ENCODE data around the gene NCKAP5.
"Not testable (repeated sequence)": the region's sequence is repeated elsewhere in the genome, so short reads cannot be mapped to it uniquely, and the experiment has no call there.

NCKAP5 gene

DNA sequence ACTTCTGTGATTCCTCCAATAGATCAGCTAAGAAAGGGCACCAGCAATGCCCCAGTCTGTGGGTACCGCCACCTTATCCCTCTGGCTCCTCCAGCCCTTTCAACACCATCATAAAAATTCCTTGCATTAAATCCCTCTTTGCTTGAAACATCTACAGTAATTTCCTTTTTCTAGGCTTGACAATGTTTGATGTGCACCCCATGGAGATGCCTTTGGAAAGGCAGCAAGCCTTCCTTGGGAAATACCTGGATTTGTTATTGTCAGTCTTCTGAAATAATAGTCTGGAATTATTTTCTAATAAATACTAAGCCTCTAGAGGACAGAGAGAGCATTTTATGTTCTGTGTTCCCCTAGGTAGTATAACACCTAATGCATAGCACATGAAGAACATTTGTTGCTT is 46.1 kb downstream of the NCKAP5 start:
- Histone ChIP-seq H3K4me3 (ENCODE audit: severe bottlenecking) (no peak overlapping the region), H3K27me3 (ENCODE audit: insufficient read depth, poor library complexity, severe bottlenecking) (no peaks in the 10 kb centered on the region), H3K36me3 (ENCODE audit: low read depth) (no peaks in the 10 kb centered on the region), H3K4me1 (ENCODE audit: insufficient read depth, poor library complexity, severe bottlenecking) (no peaks in the 10 kb centered on the region), H3K27ac (ENCODE audit: poor library complexity, severe bottlenecking) (no peak overlapping the region), H3K9me3 (ENCODE audit: severe bottlenecking) (no peaks in the 10 kb centered on the region)
- TF ChIP-seq, protein P1, sequence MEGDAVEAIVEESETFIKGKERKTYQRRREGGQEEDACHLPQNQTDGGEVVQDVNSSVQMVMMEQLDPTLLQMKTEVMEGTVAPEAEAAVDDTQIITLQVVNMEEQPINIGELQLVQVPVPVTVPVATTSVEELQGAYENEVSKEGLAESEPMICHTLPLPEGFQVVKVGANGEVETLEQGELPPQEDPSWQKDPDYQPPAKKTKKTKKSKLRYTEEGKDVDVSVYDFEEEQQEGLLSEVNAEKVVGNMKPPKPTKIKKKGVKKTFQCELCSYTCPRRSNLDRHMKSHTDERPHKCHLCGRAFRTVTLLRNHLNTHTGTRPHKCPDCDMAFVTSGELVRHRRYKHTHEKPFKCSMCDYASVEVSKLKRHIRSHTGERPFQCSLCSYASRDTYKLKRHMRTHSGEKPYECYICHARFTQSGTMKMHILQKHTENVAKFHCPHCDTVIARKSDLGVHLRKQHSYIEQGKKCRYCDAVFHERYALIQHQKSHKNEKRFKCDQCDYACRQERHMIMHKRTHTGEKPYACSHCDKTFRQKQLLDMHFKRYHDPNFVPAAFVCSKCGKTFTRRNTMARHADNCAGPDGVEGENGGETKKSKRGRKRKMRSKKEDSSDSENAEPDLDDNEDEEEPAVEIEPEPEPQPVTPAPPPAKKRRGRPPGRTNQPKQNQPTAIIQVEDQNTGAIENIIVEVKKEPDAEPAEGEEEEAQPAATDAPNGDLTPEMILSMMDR (IDR thresholded peaks at IDR 0.05; ENCODE audit: poor library complexity, severe bottlenecking) = no peak
- ATAC-seq (ENCODE audit: low read depth) = no peak
- DNase-seq (ENCODE audit: low spot score) = no peak

GRCh38 chr2:133521146-133521745 is 47.0 kb downstream of the NCKAP5 start:
- no peak for DNase-seq (ENCODE audit: low spot score)
- 0 out of 3 replicates have a peak, but pooled peaks have one; percentile 38 for ATAC-seq (ENCODE audit: low read depth)
- H3K4me3 ChIP-seq (ENCODE audit: severe bottlenecking) = no peak overlapping the region
- no peaks in the 10 kb centered on the region for H3K4me1 ChIP-seq (ENCODE audit: insufficient read depth, poor library complexity, severe bottlenecking)
- no peaks in the 10 kb centered on the region for H3K9me3 ChIP-seq (ENCODE audit: severe bottlenecking)
- no peaks in the 10 kb centered on the region for H3K36me3 ChIP-seq (ENCODE audit: low read depth)
- no peak overlapping the region for H3K27ac ChIP-seq (ENCODE audit: poor library complexity, severe bottlenecking)
- TF ChIP-seq, protein P1 (IDR thresholded peaks at IDR 0.05; ENCODE audit: poor library complexity, severe bottlenecking) = no peak
- no peaks in the 10 kb centered on the region for H3K27me3 ChIP-seq (ENCODE audit: insufficient read depth, poor library complexity, severe bottlenecking)

DNA sequence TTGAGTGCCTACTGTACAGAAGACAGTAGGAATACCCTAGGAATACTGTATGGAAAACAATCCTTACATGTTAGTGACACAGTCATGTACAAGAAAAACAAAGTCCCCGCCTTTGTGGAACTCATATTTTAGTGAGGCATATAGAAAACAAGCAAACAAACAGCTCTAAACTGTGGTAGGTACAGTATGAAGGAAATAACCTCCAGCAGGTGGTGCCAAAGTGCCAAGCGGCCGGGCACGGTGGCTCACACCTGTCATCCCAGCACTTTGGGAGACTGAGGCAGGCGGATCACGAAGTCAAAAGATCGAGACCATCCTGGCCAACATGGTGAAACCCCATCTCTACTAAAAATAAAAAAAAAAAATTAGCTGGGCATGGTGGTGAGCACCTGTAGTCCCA is 48.6 kb downstream of the NCKAP5 start:
- H3K27ac ChIP-seq (ENCODE audit: poor library complexity, severe bottlenecking); H3K4me1 ChIP-seq (ENCODE audit: insufficient read depth, poor library complexity, severe bottlenecking); H3K36me3 ChIP-seq (ENCODE audit: low read depth); ATAC-seq (ENCODE audit: low read depth); H3K27me3 ChIP-seq (ENCODE audit: insufficient read depth, poor library complexity, severe bottlenecking); H3K4me3 ChIP-seq (ENCODE audit: severe bottlenecking); DNase-seq (ENCODE audit: low spot score); H3K9me3 ChIP-seq (ENCODE audit: severe bottlenecking): not testable (repeated sequence)
- TF ChIP-seq, protein P1 (IDR thresholded peaks at IDR 0.05; ENCODE audit: poor library complexity, severe bottlenecking) = peak; percentile 42

GRCh38 chr2:133518700-133519344 is 49.4 kb downstream of the NCKAP5 start:
- H3K27me3 ChIP-seq (ENCODE audit: insufficient read depth, poor library complexity, severe bottlenecking) = no peaks in the 10 kb centered on the region
- H3K9me3 ChIP-seq (ENCODE audit: severe bottlenecking) = no peaks in the 10 kb centered on the region
- ATAC-seq (ENCODE audit: low read depth) (no peak), DNase-seq (ENCODE audit: low spot score) (no peak)
- H3K4me3 ChIP-seq (ENCODE audit: severe bottlenecking) = no peak overlapping the region
- no peaks in the 10 kb centered on the region for H3K4me1 ChIP-seq (ENCODE audit: insufficient read depth, poor library complexity, severe bottlenecking)
- TF ChIP-seq, protein P1 (IDR thresholded peaks at IDR 0.05; ENCODE audit: poor library complexity, severe bottlenecking) = no peak
- H3K36me3 ChIP-seq (ENCODE audit: low read depth) = no peaks in the 10 kb centered on the region
- no peak overlapping the region for H3K27ac ChIP-seq (ENCODE audit: poor library complexity, severe bottlenecking)

GRCh38 chr2:133517876-133518275 is 50.4 kb downstream of the NCKAP5 start:
- H3K4me3 ChIP-seq (ENCODE audit: severe bottlenecking) = no peak overlapping the region
- no peak for DNase-seq (ENCODE audit: low spot score)
- no peaks in the 10 kb centered on the region for H3K27me3 ChIP-seq (ENCODE audit: insufficient read depth, poor library complexity, severe bottlenecking)
- H3K36me3 ChIP-seq (ENCODE audit: low read depth) = no peaks in the 10 kb centered on the region
- no peak overlapping the region for H3K27ac ChIP-seq (ENCODE audit: poor library complexity, severe bottlenecking)
- ATAC-seq (ENCODE audit: low read depth) = no peak
- TF ChIP-seq, protein P1 (IDR thresholded peaks at IDR 0.05; ENCODE audit: poor library complexity, severe bottlenecking) = no peak
- no peaks in the 10 kb centered on the region for H3K4me1 ChIP-seq (ENCODE audit: insufficient read depth, poor library complexity, severe bottlenecking)
- H3K9me3 ChIP-seq (ENCODE audit: severe bottlenecking) = no peaks in the 10 kb centered on the region

Measured in RWPE2 (cell line).